Subcutaneous abdominal adipose tissue (tissue), 5 donors: ENCODE results near the gene COLEC12.
"Not testable (repeated sequence)": the region's sequence is repeated elsewhere in the genome, so short reads cannot be mapped to it uniquely, and the experiment has no call there.

Experiments
- H3K27ac ChIP-seq: one replicate; pipeline ENCODE4 v1.7.0; 2013; ENCODE audit warnings: low read depth, mild to moderate bottlenecking, inconsistent platforms, low read length, moderate library complexity
- H3K27me3 ChIP-seq, 5 donors: one replicate each; pipeline ENCODE4 v1.7.0; 2013; ENCODE audit warnings: low read length in 5 of 5, inconsistent platforms in 1 of 5; ENCODE audit not compliant: control insufficient read depth in 5 of 5, insufficient read depth in 4 of 5
- H3K36me3 ChIP-seq, 5 donors: one replicate each; pipeline ENCODE4 v1.7.0; 2013; ENCODE audit warnings: low read length in 5 of 5; ENCODE audit not compliant: control insufficient read depth in 5 of 5, insufficient read depth in 5 of 5
- H3K4me1 ChIP-seq, 5 donors: one replicate each; pipeline ENCODE4 v1.7.0; 2013; ENCODE audit warnings: low read length in 5 of 5, mild to moderate bottlenecking in 3 of 5, moderate library complexity in 1 of 5; ENCODE audit not compliant: control insufficient read depth in 5 of 5, insufficient read depth in 5 of 5
- H3K4me3 ChIP-seq, 5 donors: one replicate each; pipeline ENCODE4 v1.7.0; 2013; ENCODE audit warnings: low read length in 5 of 5, low read depth in 1 of 5
- H3K9ac ChIP-seq, 5 donors: one replicate each; pipeline ENCODE4 v1.7.0; 2013; ENCODE audit warnings: low read length in 5 of 5, mild to moderate bottlenecking in 4 of 5, moderate library complexity in 3 of 5
- H3K9me3 ChIP-seq, 5 donors: one replicate each; pipeline ENCODE4 v1.7.0; 2013; ENCODE audit warnings: low read length in 5 of 5; ENCODE audit not compliant: control insufficient read depth in 5 of 5
- donor health status: healthy.
- donor health status: healthy.
- donor health status: healthy.
- donor health status: healthy.
- donor health status: healthy.

COLEC12 gene

GRCh38 chr18:305003-305501, 195.4 kb downstream of the COLEC12 start:
- Histone ChIP-seq H3K27ac (no peak overlapping the region), H3K27me3 (peaks cover 0 to 5% (median 0%) of the 10 kb centered on the region in 5 donors), H3K9ac (no peak overlapping the region), H3K9me3 (no peaks in the 10 kb centered on the region), H3K36me3 (no peaks in the 10 kb centered on the region), H3K4me1 (peaks cover 0 to 2% (median 0%) of the 10 kb centered on the region in 5 donors), H3K4me3 (no peak overlapping the region)

GRCh38 chr18:303607-304006, 196.9 kb downstream of the COLEC12 start:
- Histone ChIP-seq H3K9me3 (no peaks in the 10 kb centered on the region), H3K4me3 (no peak overlapping the region), H3K4me1 (peaks cover 0 to 2% (median 0%) of the 10 kb centered on the region in 5 donors), H3K36me3 (no peaks in the 10 kb centered on the region), H3K27ac (no peak overlapping the region), H3K9ac (no peak overlapping the region), H3K27me3 (peaks cover 0 to 5% (median 0%) of the 10 kb centered on the region in 5 donors)

GRCh38 chr18:303011-303410, 197.5 kb downstream of the COLEC12 start:
- no peak overlapping the region for H3K4me3 ChIP-seq
- H3K36me3 ChIP-seq: no peaks in the 10 kb centered on the region
- peaks cover 0 to 2% (median 0%) of the 10 kb centered on the region in 5 donors for H3K4me1 ChIP-seq
- no peak overlapping the region for H3K9ac ChIP-seq
- no peak overlapping the region for H3K27ac ChIP-seq
- H3K9me3 ChIP-seq: no peaks in the 10 kb centered on the region
- peaks cover 0 to 5% (median 0%) of the 10 kb centered on the region in 5 donors for H3K27me3 ChIP-seq

GRCh38 chr18:302097-302496, 198.4 kb downstream of the COLEC12 start:
- Histone ChIP-seq H3K9ac (no peak overlapping the region), H3K36me3 (no peaks in the 10 kb centered on the region), H3K4me1 (peaks cover 0 to 2% (median 0%) of the 10 kb centered on the region in 5 donors), H3K27ac (no peak overlapping the region), H3K27me3 (peaks cover 0 to 5% (median 0%) of the 10 kb centered on the region in 5 donors), H3K9me3 (no peaks in the 10 kb centered on the region), H3K4me3 (no peak overlapping the region)

GRCh38 chr18:297936-298335, 202.6 kb downstream of the COLEC12 start:
- Histone ChIP-seq H3K27me3 (no peaks in the 10 kb centered on the region), H3K4me1 (peaks cover 0 to 2% (median 0%) of the 10 kb centered on the region in 5 donors), H3K36me3 (no peaks in the 10 kb centered on the region), H3K9me3 (no peaks in the 10 kb centered on the region), H3K4me3 (no peak overlapping the region), H3K9ac (no peak overlapping the region), H3K27ac (no peak overlapping the region)

GRCh38 chr18:295756-296490, 204.6 kb downstream of the COLEC12 start:
- no peak overlapping the region for H3K27ac ChIP-seq
- H3K4me3 ChIP-seq: no peak overlapping the region

GRCh38 chr18:294566-294965, 205.9 kb downstream of the COLEC12 start:
- H3K4me3 ChIP-seq: no peak overlapping the region
- no peaks in the 10 kb centered on the region for H3K27me3 ChIP-seq
- H3K4me1 ChIP-seq: no peaks in the 10 kb centered on the region
- no peak overlapping the region for H3K27ac ChIP-seq
- no peak overlapping the region for H3K9ac ChIP-seq
- no peaks in the 10 kb centered on the region for H3K9me3 ChIP-seq
- no peaks in the 10 kb centered on the region for H3K36me3 ChIP-seq

More at GRCh38 chr18:295756-296490, 204.6 kb downstream of the COLEC12 start:
- H3K9ac ChIP-seq: no peak overlapping the region
- H3K27me3 ChIP-seq: no peaks in the 10 kb centered on the region
- no peaks in the 10 kb centered on the region for H3K36me3 ChIP-seq
- no peaks in the 10 kb centered on the region for H3K4me1 ChIP-seq
- no peaks in the 10 kb centered on the region for H3K9me3 ChIP-seq

GRCh38 chr18:293536-293935, 207.0 kb downstream of the COLEC12 start:
- Histone ChIP-seq H3K4me1 (no peaks in the 10 kb centered on the region), H3K27me3 (no peaks in the 10 kb centered on the region), H3K9me3 (no peaks in the 10 kb centered on the region), H3K36me3 (no peaks in the 10 kb centered on the region), H3K27ac (no peak overlapping the region), H3K9ac (no peak overlapping the region), H3K4me3 (no peak overlapping the region)

GRCh38 chr18:292271-292670, 208.2 kb downstream of the COLEC12 start:
- no peaks in the 10 kb centered on the region for H3K4me1 ChIP-seq
- H3K9ac ChIP-seq: no peak overlapping the region
- H3K36me3 ChIP-seq: no peaks in the 10 kb centered on the region
- H3K27me3 ChIP-seq: no peaks in the 10 kb centered on the region
- no peaks in the 10 kb centered on the region for H3K9me3 ChIP-seq
- no peak overlapping the region for H3K4me3 ChIP-seq
- H3K27ac ChIP-seq: no peak overlapping the region

GRCh38 chr18:289970-290369, 210.5 kb downstream of the COLEC12 start:
- not testable (repeated sequence) for H3K9me3 ChIP-seq, H3K4me1 ChIP-seq, H3K9ac ChIP-seq, H3K27ac ChIP-seq, H3K36me3 ChIP-seq, H3K4me3 ChIP-seq, H3K27me3 ChIP-seq
